Liver (tissue), 9 donors: ENCODE data around the gene KSR1. TPM values are rescaled to one million over a fixed set of nuclear protein-coding genes. Genes with fewer than 3 reads are reported as not detected.

Source experiments
- DNase-seq: peaks from one replicate; pipeline ENCODE4 v3.0.0-alpha.2; 2017; ENCODE audit warnings: low spot score
- H3K27ac ChIP-seq, 2 donors: one replicate each; pipeline ENCODE4 v1.7.0; 2013; ENCODE audit warnings: inconsistent platforms in 2 of 2, low read length in 2 of 2, control low read depth in 1 of 2, low read depth in 1 of 2, mild to moderate bottlenecking in 1 of 2
- H3K27me3 ChIP-seq, 4 donors: one replicate each; pipeline versions ENCODE4 v1.6.1 to v1.7.0; 2013; ENCODE audit warnings: low read length in 3 of 4, inconsistent platforms in 1 of 4, mild to moderate bottlenecking in 1 of 4, moderate library complexity in 1 of 4; ENCODE audit not compliant: control insufficient read depth in 4 of 4, insufficient read depth in 4 of 4
- H3K36me3 ChIP-seq, 4 donors: one replicate each; pipeline versions ENCODE4 v1.6.1 to v1.7.0; 2013; ENCODE audit warnings: low read length in 3 of 4, mild to moderate bottlenecking in 3 of 4, low read depth in 1 of 4, moderate library complexity in 1 of 4; ENCODE audit not compliant: control insufficient read depth in 4 of 4, insufficient read depth in 3 of 4
- H3K4me1 ChIP-seq, 4 donors: one replicate each; pipeline versions ENCODE4 v1.6.1 to v1.7.0; 2013; ENCODE audit warnings: low read length in 3 of 4, mild to moderate bottlenecking in 3 of 4, moderate library complexity in 1 of 4; ENCODE audit not compliant: control insufficient read depth in 4 of 4, insufficient read depth in 4 of 4
- H3K4me3 ChIP-seq, 3 donors: one replicate each; pipeline versions ENCODE4 v1.6.1 to v1.7.0; 2013; ENCODE audit warnings: low read length in 3 of 3, control low read depth in 1 of 3, low read depth in 1 of 3, mild to moderate bottlenecking in 1 of 3
- H3K9ac ChIP-seq, 2 donors: one replicate each; pipeline ENCODE4 v1.7.0; 2013; ENCODE audit warnings: low read length in 2 of 2, mild to moderate bottlenecking in 2 of 2, moderate library complexity in 2 of 2, control low read depth in 1 of 2, low read depth in 1 of 2
- H3K9me3 ChIP-seq, 4 donors: one replicate each; pipeline versions ENCODE4 v1.6.1 to v1.7.0; 2013; ENCODE audit warnings: low read length in 3 of 4; ENCODE audit not compliant: control insufficient read depth in 4 of 4
- ATF3 ChIP-seq: IDR thresholded peaks from 2 replicates; pipeline ENCODE4 v1.6.1; 2016; ENCODE audit warnings: antibody characterized with exemption
- EGR1 ChIP-seq, 2 donors: IDR thresholded peaks; 2 replicates each; pipeline ENCODE4 v1.6.1; 2016 to 2018; ENCODE audit warnings: antibody characterized with exemption in 2 of 2, low read depth in 2 of 2
- FOXA1 ChIP-seq: IDR thresholded peaks from 2 replicates; pipeline ENCODE4 v1.6.1; 2016; ENCODE audit warnings: antibody characterized with exemption
- FOXA2 ChIP-seq: IDR thresholded peaks from 2 replicates; pipeline ENCODE4 v1.6.1; 2016; ENCODE audit warnings: antibody characterized with exemption
- GABPA ChIP-seq, 2 donors: IDR thresholded peaks in 1 of 2; conservative IDR thresholded peaks in 1 of 2; 2 replicates each; pipeline ENCODE4 v1.6.1; 2016; ENCODE audit warnings: antibody characterized with exemption in 2 of 2, mild to moderate bottlenecking in 1 of 2, moderate library complexity in 1 of 2
- HNF4A ChIP-seq, 2 donors: conservative IDR thresholded peaks; 2 replicates each; pipeline ENCODE4 v1.6.1; 2016; ENCODE audit warnings: antibody characterized with exemption in 2 of 2, mild to moderate bottlenecking in 2 of 2
- HNF4G ChIP-seq: IDR thresholded peaks from 2 replicates; pipeline ENCODE4 v1.6.1; 2016; ENCODE audit warnings: antibody characterized with exemption
- JUND ChIP-seq, 2 donors: IDR thresholded peaks; 2 replicates each; pipeline ENCODE4 v1.6.1; 2016; ENCODE audit warnings: antibody characterized with exemption in 2 of 2
- NR2F2 ChIP-seq: IDR thresholded peaks from 2 replicates; pipeline ENCODE4 v1.6.1; 2016; ENCODE audit warnings: antibody characterized with exemption
- RAD21 ChIP-seq, 2 donors: IDR thresholded peaks; 2 replicates each; pipeline ENCODE4 v1.6.1; 2016; ENCODE audit warnings: antibody characterized with exemption in 2 of 2, mild to moderate bottlenecking in 2 of 2
- REST ChIP-seq: IDR thresholded peaks from 2 replicates; pipeline ENCODE4 v1.6.1; 2016; ENCODE audit warnings: antibody characterized with exemption, mild to moderate bottlenecking
- RXRA ChIP-seq, 2 donors: IDR thresholded peaks; 2 replicates each; pipeline ENCODE4 v1.6.1; 2017 to 2018; ENCODE audit warnings: antibody characterized with exemption in 2 of 2, mild to moderate bottlenecking in 1 of 2
- SP1 ChIP-seq: IDR thresholded peaks from 2 replicates; pipeline ENCODE4 v1.6.1; 2018; ENCODE audit warnings: antibody characterized with exemption, mild to moderate bottlenecking
- YY1 ChIP-seq: IDR thresholded peaks from 2 replicates; pipeline ENCODE4 v1.6.1; 2016; ENCODE audit warnings: antibody characterized with exemption, mild to moderate bottlenecking
- WGBS: extraction: QIAGEN DNeasy Blood & Tissue Kit; methylation state at CpG from one replicate; pipeline ENCODE4 v1.1.7; 2013; 5-methylcytosine and 5-hydroxymethylcytosine counted together
- polyA plus RNA-seq, 2 donors: library from polyadenylated mRNA; stranded (reverse) in 1 of 2; unstranded in 1 of 2; fragments of 200-250 nt in 1 of 2; fragments of >200 nt in 1 of 2; fragmentation: Nextera tagmentation in 1 of 2; extraction: Ambion mirVana in 1 of 2; gene quantifications; one replicate each; pipeline versions ENCODE4 v1.2.1 to v1.2.3, GENCODE V29; 2013 to 2015
- total RNA-seq, 2 donors: library from RNA; depleted of rRNA; stranded (reverse); fragments of >200 nt; gene quantifications; one replicate each; pipeline ENCODE4 v1.2.3, GENCODE V29; 2014
- TF ChIP-seq, protein P1 (sequence below): fragments of 150-350 bp; IDR thresholded peaks from 2 replicates; pipeline ENCODE4 v1.5.1; 2017; ENCODE audit warnings: improper control_type of control experiment, low read depth, low read length; ENCODE audit not compliant: missing input control
- TF ChIP-seq, protein P2 (sequence below): IDR thresholded peaks from 2 replicates; pipeline ENCODE4 v1.6.1; 2016; ENCODE audit warnings: antibody characterized with exemption
- donor health status: healthy.
- donor health status: healthy.
- donor health status: healthy.
- donor health status: healthy.
- donor health status: healthy.

Gene KSR1
- total and polyA plus RNA-seq, 4 donors: 1.2 to 9.0 (median 4.1) TPM

DNA sequence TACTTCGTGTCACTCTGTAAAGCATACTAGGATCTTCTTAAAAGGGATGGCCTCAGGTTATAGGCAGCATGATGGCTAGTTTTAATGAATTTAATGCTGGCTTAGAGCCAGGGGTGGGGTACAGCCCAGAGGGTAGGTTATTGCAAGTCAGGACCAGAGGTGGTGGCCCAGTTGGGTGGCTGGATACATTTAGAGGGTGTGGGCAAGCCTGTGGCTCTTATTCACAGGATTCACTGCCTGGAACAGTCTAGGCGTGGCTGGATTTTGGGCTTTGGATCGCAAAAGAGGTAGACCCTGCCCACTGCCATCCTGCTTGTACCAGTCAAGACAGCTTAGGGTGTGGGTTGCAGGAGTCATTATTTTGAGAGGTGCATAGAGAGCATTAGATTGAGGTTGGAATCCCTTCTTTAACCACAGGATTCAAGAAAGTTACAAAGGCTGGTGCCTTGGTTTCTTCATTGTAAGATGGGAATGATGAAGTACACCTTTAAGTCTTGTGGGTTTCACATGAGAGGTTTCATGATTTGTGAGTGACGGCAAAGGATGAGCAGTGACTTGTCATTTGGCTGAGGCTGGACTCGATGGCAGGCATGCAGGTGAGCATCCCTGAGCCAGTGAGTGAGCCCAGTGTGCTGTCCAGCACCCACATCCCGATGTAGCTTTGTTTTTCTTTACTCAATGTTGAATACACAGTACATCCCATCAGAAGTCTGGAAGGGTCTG lies 85.2 kb downstream of the KSR1 start:
- Histone ChIP-seq H3K27ac (no peak overlapping the region), H3K27me3 (no peaks in the 10 kb centered on the region), H3K4me1 (peaks cover 0 to 4% (median 4%) of the 10 kb centered on the region in 4 donors), H3K9me3 (no peaks in the 10 kb centered on the region), H3K9ac (no peak overlapping the region), H3K4me3 (no peak overlapping the region), H3K36me3 (no peaks in the 10 kb centered on the region)
- WGBS: 94% methylated on average over 6 of the region's 6 CpGs
- TF ChIP-seq HNF4G (no peak), FOXA1 (no peak), NR2F2 (no peak)
- no peak for DNase-seq

- H3K4me1 ChIP-seq: peaks cover 0 to 4% (median 4%) of the 10 kb centered on the region in 4 donors
- no peak for TF ChIP-seq JUND (IDR thresholded peaks at IDR 0.05)
- TF ChIP-seq RAD21 (IDR thresholded peaks at IDR 0.05): no peak
- no peak for TF ChIP-seq ATF3
- TF ChIP-seq EGR1 (IDR thresholded peaks at IDR 0.05; ENCODE audit: low read depth in 2 of 2): no peak
- no peak for TF ChIP-seq GABPA (IDR thresholded peaks at IDR 0.05 in 1 of 2, conservative IDR thresholded peaks at IDR 0.05 in 1 of 2)
- TF ChIP-seq, protein P1, sequence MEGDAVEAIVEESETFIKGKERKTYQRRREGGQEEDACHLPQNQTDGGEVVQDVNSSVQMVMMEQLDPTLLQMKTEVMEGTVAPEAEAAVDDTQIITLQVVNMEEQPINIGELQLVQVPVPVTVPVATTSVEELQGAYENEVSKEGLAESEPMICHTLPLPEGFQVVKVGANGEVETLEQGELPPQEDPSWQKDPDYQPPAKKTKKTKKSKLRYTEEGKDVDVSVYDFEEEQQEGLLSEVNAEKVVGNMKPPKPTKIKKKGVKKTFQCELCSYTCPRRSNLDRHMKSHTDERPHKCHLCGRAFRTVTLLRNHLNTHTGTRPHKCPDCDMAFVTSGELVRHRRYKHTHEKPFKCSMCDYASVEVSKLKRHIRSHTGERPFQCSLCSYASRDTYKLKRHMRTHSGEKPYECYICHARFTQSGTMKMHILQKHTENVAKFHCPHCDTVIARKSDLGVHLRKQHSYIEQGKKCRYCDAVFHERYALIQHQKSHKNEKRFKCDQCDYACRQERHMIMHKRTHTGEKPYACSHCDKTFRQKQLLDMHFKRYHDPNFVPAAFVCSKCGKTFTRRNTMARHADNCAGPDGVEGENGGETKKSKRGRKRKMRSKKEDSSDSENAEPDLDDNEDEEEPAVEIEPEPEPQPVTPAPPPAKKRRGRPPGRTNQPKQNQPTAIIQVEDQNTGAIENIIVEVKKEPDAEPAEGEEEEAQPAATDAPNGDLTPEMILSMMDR: no peak
- TF ChIP-seq YY1: no peak
- TF ChIP-seq SP1: no peak
- no peak for TF ChIP-seq RXRA (IDR thresholded peaks at IDR 0.05)
- TF ChIP-seq FOXA2: no peak
- TF ChIP-seq, protein P2, sequence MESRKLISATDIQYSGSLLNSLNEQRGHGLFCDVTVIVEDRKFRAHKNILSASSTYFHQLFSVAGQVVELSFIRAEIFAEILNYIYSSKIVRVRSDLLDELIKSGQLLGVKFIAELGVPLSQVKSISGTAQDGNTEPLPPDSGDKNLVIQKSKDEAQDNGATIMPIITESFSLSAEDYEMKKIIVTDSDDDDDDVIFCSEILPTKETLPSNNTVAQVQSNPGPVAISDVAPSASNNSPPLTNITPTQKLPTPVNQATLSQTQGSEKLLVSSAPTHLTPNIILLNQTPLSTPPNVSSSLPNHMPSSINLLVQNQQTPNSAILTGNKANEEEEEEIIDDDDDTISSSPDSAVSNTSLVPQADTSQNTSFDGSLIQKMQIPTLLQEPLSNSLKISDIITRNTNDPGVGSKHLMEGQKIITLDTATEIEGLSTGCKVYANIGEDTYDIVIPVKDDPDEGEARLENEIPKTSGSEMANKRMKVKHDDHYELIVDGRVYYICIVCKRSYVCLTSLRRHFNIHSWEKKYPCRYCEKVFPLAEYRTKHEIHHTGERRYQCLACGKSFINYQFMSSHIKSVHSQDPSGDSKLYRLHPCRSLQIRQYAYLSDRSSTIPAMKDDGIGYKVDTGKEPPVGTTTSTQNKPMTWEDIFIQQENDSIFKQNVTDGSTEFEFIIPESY: no peak
- TF ChIP-seq FOXA1: no peak
- no peak for TF ChIP-seq NR2F2
- DNase-seq: no peak
- no peaks in the 10 kb centered on the region for H3K36me3 ChIP-seq
- H3K27ac ChIP-seq: no peak overlapping the region
- H3K9ac ChIP-seq: no peak overlapping the region
- no peak overlapping the region for H3K4me3 ChIP-seq
- WGBS: 93% methylated on average over 6 of the region's 6 CpGs
- H3K9me3 ChIP-seq: no peaks in the 10 kb centered on the region
- H3K27me3 ChIP-seq: no peaks in the 10 kb centered on the region
Observed at GRCh38 chr17:27542841-27543463, 86.7 kb downstream of the KSR1 start.

- H3K9me3 ChIP-seq: no peaks in the 10 kb centered on the region
- H3K27ac ChIP-seq: no peak overlapping the region
- peaks cover 0 to 4% (median 4%) of the 10 kb centered on the region in 4 donors for H3K4me1 ChIP-seq
- DNase-seq: no peak
- no peak overlapping the region for H3K4me3 ChIP-seq
- 97% methylated on average over 9 of the region's 9 CpGs for WGBS
- no peaks in the 10 kb centered on the region for H3K36me3 ChIP-seq
- H3K27me3 ChIP-seq: no peaks in the 10 kb centered on the region
- no peak overlapping the region for H3K9ac ChIP-seq
- TF ChIP-seq FOXA1: no peak
- TF ChIP-seq ATF3: no peak
- TF ChIP-seq, protein P1: no peak
- no peak for TF ChIP-seq REST
- no peak for TF ChIP-seq EGR1 (IDR thresholded peaks at IDR 0.05; ENCODE audit: low read depth in 2 of 2)
- no peak for TF ChIP-seq GABPA (IDR thresholded peaks at IDR 0.05 in 1 of 2, conservative IDR thresholded peaks at IDR 0.05 in 1 of 2)
- no peak for TF ChIP-seq RAD21 (IDR thresholded peaks at IDR 0.05)
- TF ChIP-seq SP1: no peak
- TF ChIP-seq HNF4G: no peak
- TF ChIP-seq HNF4A (conservative IDR thresholded peaks at IDR 0.05): no peak
Observed at GRCh38 chr17:27543464-27543856, 87.2 kb downstream of the KSR1 start.
